GM12872 (cell line): ENCODE results near the gene TBX5.

Source experiments
- CTCF ChIP-seq: IDR thresholded peaks from 3 replicates; pipeline ENCODE4 v1.5.1; 2011; ENCODE audit warnings: low read depth, mild to moderate bottlenecking, low read length, moderate library complexity; ENCODE audit not compliant: insufficient read depth

The TBX5 gene

DNA sequence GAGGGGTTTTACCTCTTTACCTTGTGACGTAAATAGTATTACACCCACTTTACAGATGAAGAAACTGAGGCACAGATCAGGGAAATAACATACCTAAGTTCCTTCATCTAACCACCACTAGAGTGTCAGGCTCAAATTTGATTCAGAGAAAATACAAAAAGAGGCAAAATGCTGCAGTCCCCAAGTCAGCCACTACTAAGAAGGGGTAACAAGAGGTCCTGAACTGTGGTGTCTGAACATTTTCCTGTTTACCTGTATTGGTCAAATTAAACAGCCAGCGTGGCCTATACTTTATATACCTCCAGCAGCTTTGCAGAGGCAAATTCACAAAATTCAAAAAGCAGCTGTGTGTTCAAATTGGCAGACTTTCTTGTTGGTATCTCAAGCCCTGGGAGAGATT, 92.0 kb downstream of the TBX5 start:
- no peak for TF ChIP-seq CTCF

- TF ChIP-seq CTCF: no peak
Measured at GRCh38 chr12:114311974-114312373, 94.0 kb downstream of the TBX5 start.

DNA sequence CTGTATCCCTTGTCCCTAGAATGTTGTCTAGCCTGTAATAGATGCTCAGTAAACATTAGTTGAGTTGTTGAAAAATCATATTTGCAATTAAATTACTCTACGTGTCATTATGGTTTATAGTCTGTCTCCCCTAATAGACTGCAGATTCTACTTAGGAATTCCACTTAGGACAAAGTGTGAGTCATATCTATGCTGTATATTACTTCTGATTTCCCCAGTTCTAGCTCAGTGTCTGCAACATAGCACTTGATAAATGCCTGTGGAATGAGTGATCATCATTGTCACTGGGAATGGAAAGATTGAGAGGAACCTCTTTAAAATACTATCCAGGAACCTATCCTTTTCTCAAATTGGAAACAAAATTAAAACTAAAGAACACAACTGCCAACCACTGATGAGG, 99.3 kb downstream of the TBX5 start:
- no peak for TF ChIP-seq CTCF

DNA sequence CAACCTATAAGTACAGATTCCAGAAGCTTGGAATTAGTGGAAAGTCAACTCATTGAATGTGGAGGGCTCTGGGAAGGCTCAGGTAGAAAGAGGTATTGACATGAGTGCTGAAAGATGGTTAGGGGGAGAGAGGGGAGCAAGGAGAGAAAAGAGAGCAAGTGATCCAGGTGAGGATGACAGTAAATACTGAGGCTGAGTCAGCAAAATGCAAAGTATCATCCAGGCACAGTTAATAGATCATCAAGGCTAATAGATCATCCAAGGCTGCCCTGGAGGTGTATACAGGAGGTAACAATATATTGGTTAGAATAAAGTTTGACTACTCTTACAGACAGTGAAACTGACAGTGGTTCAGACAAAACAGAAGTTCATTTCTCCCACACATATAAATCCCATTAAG, 100.5 kb downstream of the TBX5 start:
- no peak for TF ChIP-seq CTCF
